ACHN (cell line): Measurements from ENCODE around the gene ZNF26.
"Not testable (repeated sequence)": the region's sequence is repeated elsewhere in the genome, so short reads cannot be mapped to it uniquely, and the experiment has no call there.

Source experiments
- DNase-seq: peaks from one replicate; pipeline ENCODE4 v3.0.0-alpha.2; 2015
- in situ Hi-C: cut with HindIII; loops from 2 replicates; pipeline ENCODE4 v1.10.0; 2017; ENCODE audit warnings: low sequenced_read_pairs, low pct_ligation_motif_present, low pct_unique_long_range_greater_than_20kb

Gene ZNF26

GRCh38 chr12:132954471-132955048 is 31.6 kb upstream of the ZNF26 start:
- in situ Hi-C loops, result no loop called here
- no peak for DNase-seq

- peak; percentile 8 for DNase-seq
- in situ Hi-C loops, result no loop called here
Measured at GRCh38 chr12:132955094-132956010, 30.8 kb upstream of the ZNF26 start.

DNA sequence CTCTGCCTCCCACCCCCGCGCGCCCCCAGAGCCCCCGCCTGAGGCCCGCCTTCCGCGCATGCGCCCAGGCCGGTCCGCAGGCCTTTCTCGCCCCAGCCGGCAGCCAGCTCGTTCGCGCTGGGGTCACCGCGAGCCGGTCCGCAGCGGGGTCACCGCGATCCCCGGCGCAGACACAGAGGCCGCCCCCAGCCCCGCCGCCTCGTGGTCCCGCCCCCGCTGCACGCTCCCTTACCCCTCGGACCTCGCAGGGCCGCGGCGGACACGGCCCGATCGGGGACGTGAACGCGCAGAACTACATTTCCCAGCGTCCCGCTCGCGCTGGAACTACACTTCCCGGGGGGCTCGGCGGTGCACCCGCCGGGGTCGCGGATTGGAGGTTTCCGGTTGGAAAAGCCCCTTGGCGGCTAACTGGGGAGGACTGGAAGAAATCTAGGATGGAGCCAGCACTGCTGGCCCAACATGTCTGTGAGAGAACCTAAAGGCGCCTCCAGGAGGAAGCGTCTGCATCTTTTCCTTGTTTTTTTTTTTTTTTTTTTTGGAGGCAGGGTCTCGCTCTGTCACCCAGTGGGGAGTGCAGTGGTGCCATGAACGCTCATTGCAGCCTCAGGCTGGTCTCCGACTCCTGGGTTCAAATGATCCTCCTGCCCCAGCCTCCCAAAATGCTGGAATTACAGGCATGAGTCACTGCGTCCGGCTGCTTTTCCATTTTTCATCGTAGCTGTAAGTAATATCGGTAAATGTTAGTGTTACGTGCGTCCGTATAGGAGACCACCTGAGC is 30.0 kb upstream of the ZNF26 start, which contains the start of gene ZNF605:
ZNF605 (minus strand) TSS at position 296 of the 778 bp plus-strand sequence. CDS start 10,671 bp downstream, outside the sequence.
- DNase-seq, result peak; percentile 90
- in situ Hi-C loops, result no loop called here

DNA sequence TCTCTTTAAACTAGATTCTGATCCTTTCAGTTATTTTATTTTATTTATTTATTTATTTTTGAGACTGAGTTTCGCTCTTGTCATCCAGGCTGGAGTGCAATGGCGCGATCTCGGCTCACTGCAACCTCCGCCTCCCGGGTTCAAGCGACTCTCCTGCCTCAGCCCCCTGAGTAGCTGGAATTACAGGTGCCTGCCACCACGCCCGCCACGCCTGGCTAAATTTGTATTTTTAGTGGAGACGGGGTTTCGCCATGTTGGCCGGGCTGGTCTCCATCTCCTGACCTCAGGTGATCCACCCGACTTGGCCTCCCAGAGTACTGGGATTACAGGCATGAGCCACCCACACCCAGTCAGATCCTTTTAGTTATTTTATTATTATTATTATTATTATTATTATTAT is 24.4 kb upstream of the ZNF26 start:
- in situ Hi-C loops, DNase-seq: not testable (repeated sequence)

- DNase-seq, result peak; percentile 26
- in situ Hi-C loops, result not testable (repeated sequence)
Measured at GRCh38 chr12:132963947-132964346, 22.2 kb upstream of the ZNF26 start.

GRCh38 chr12:132965796-132966195 is 20.4 kb upstream of the ZNF26 start:
- in situ Hi-C loops, result no loop called here
- no peak for DNase-seq

- in situ Hi-C loops, result no loop called here
- no peak for DNase-seq
Measured at GRCh38 chr12:132966676-132967415, 19.3 kb upstream of the ZNF26 start.

DNA sequence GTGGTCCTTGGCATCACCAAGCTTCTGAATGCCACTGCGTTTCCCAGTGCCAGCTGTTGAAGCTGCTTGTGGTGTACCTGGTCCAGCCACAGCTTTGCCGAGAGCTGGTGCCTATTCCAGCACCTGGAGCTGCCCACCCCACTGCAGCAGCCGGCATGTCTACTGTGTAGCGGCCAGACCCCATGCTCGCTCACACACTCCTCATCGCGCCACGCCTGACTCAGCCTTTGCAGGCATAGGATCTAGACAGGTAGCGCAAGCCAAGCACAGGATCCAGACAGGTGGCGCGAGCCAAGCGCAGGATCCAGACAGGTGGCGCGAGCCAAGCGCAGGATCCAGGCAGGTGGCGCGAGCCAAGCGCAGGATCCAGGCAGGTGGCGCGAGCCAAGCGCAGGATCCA is 18.4 kb upstream of the ZNF26 start:
- no peak for DNase-seq
- in situ Hi-C loops, result no loop called here

- DNase-seq, result no peak
- in situ Hi-C loops, result no loop called here
Measured at GRCh38 chr12:132972374-132972773, 13.8 kb upstream of the ZNF26 start.

- in situ Hi-C loops, result not testable (repeated sequence)
- peak; percentile 38 for DNase-seq
Measured at GRCh38 chr12:132976870-132977269, 9.3 kb upstream of the ZNF26 start.

- in situ Hi-C loops, result no loop called here
Measured at GRCh38 chr12:132986885-132987225, 688 bp downstream of the ZNF26 start.

GRCh38 chr12:132998741-132999140 is 12.6 kb downstream of the ZNF26 start:
- in situ Hi-C loops, result no loop called here
- DNase-seq, result no peak

More at GRCh38 chr12:132986885-132987225, 688 bp downstream of the ZNF26 start:
- peak; percentile 47 for DNase-seq

GRCh38 chr12:133010657-133011297 is 24.6 kb downstream of the ZNF26 start:
- in situ Hi-C loops, result no loop called here
- DNase-seq, result no peak

GRCh38 chr12:133023566-133023965 is 37.4 kb downstream of the ZNF26 start:
- no peak for DNase-seq
- in situ Hi-C loops, result no loop called here

GRCh38 chr12:133026996-133027395 is 40.8 kb downstream of the ZNF26 start:
- in situ Hi-C loops, result no loop called here
- DNase-seq, result peak; percentile 19

DNA sequence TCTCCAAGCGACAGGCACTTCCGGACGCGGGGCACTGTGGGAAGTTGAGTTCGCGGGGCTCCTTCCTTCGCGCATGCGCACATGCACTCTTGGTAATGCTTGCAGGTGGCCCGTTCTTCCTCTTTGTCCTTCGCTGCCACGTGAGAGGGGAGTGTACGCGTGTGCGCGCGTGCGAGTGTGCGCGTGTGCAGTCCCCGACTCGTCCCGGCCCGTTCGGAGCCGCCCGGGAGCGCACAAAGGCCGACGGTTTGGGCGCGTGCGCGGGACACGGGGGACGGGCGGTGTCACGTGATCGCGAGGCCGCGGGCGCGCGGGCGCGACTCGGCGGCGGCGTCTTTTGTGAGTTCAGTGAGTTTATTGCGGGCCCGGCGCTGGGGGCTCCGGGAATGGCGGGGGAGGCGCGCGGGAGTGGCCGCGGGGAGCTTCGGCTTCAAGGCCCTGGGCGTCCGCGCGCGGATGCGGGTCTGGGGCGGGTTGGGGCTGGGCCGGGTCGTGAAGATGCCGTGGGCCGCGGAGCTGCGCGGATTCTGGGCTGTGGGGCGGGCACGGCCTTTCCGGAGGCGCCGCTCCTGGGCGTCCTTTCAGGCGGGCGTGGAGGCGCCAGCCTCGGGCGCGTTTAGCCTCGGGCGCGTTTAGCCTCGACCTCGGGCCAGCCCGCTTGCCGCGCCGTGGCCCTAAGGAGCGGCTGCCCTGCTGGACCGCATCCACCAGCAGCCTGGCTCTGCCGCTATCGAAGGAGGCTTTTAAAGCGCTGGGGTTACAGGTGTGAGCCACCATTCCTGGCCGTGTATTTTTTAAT is 51.2 kb downstream of the ZNF26 start, which contains the start of gene ZNF84:
ZNF84 (plus strand) TSS at position 303 of the 799 bp plus-strand sequence. CDS start 3,959 bp downstream, outside the sequence.
- DNase-seq, result peak; percentile 100
- in situ Hi-C loops, result no loop called here

GRCh38 chr12:133038118-133038709 is 52.0 kb downstream of the ZNF26 start:
- in situ Hi-C loops, result no loop called here
- DNase-seq, result no peak
